Amygdala (tissue), 56 donors: ENCODE results near the gene UBA52.
A peak's percentile ranks its signal among the peaks of the same experiment; 100 is the strongest.

Source experiments
- DNase-seq, 56 donors: peaks; one replicate each; lab custom pipeline; 2025; lab: John Stamatoyannopoulos, UW

Gene UBA52

DNA sequence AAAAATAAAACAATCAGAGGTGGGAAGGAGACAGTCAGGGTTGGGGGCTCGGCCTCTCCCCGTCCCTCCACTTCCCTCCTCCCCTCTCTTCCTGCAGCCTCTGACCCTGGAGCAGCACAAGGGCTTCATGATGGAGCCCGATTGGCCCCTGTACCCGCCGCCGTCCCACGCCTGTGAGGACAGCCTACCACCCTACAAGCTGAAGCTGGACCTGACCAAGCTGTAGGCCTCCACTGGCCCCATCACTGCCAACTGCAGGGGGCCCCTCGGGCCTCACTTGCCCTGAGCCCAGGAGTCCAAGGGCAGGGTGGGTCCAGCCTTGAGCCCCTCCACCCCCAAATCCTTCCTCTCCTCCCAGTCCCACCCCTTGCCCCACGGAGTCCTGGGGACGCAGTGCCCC lies 48.7 kb downstream of the UBA52 start:
- DNase-seq = no peak

DNA sequence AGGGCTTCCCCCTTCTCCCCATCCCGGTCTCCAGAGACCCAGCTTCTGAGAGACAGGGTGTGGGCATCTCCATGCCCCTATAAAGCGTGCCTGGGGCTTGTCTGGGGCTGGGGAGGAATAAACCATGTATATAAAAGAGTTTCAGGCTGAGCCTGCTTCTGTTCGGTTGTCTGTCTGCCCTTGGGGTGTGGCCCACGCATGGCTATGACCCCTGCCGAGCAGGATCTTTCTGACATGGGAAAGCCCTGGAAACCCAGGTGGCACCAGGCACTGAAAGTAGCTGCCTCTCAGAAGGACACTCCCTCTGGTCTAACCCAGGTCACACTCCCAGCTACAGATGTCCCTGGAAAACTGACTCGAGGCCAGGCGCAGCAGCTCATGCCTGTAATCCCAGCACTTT lies 49.2 kb downstream of the UBA52 start:
- DNase-seq = no peak

DNA sequence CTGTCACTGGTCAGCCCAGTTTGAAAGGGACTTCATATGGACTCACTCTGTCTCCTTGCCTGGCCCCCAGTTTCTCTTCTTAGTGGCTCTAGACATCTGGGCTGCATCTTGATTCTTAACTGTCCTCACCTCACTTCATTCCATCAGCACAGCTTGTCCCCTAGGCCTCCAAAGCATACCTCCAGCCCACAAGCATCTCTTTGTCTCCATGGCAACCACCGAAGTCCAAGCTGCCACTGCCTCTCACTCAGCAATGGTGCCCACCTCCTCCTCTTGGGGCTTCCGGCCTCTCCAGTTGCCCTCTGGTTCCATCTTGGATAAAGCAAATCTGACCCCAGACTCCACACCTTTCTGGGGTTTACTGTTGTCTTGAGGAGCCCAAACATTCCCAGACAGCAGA lies 55.2 kb downstream of the UBA52 start:
- peak in 3 of 56 donors; percentile 18 to 21 (median 19) for DNase-seq
